HG03108 (cell line): ENCODE measurements around the gene ARSK.

Source experiments
- ATAC-seq: cut with Tn5 transposase; IDR thresholded peaks from one replicate; pipeline ENCODE4 v1.9.1; 2021; ENCODE audit warnings: moderate library complexity; ENCODE audit not compliant: unreplicated experiment

Gene ARSK

DNA sequence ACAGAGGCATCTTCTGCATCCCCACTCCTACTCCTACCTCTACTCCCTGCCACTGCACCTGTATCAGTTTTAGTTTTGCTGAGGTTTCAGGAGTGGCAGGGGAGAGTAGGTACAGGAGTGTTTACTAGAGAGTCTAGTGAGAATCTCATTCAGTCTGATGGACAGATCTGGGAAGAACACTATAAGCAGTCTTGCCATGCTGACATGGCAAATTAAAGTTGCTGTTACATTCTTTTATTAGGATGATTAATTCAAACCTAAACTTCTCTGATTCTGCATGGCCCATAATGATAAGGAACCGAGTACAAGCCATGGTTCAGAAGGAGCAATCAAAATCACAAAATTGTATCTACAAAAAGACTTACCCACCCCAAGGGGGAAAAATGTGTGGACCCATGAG is 7.4 kb downstream of the ARSK start:
- no peak for ATAC-seq

DNA sequence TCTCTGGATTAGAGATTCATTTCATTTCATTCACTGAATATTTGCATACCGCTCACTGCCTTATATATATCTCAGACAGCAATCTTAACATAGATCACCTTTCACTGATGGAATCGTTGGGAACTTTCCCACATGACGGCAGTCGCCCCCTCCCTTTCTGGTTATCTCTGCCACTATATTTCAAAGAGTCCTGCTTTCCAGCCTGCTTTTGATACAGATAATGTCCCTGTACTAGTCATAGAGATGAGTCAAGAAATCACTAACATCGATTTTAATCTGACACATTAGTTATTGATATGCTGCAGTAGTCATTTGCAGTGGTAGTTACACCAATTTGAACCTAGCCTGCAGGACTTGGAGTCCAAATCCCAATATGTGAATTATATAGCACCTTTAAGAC is 8.5 kb downstream of the ARSK start:
- ATAC-seq, result no peak

DNA sequence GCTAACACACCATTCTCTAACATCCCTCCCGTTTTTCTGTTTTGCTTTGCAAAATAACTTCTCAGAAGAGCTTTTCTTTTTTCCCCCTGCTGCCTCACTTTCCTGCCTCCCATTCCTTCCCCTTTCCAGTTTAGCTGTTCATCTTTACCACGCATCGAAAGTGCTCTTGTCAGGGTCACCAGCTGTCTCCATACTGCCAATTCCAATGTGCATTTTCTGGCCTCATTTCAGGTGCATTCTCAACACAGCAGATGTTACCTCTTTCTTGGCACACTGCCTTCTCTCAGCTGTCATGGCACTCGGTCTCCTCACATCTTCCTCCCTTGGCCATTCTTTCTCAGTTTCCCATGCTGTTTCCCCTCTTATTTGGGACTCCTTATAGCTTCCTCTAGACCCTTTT is 9.5 kb downstream of the ARSK start:
- ATAC-seq, result no peak

DNA sequence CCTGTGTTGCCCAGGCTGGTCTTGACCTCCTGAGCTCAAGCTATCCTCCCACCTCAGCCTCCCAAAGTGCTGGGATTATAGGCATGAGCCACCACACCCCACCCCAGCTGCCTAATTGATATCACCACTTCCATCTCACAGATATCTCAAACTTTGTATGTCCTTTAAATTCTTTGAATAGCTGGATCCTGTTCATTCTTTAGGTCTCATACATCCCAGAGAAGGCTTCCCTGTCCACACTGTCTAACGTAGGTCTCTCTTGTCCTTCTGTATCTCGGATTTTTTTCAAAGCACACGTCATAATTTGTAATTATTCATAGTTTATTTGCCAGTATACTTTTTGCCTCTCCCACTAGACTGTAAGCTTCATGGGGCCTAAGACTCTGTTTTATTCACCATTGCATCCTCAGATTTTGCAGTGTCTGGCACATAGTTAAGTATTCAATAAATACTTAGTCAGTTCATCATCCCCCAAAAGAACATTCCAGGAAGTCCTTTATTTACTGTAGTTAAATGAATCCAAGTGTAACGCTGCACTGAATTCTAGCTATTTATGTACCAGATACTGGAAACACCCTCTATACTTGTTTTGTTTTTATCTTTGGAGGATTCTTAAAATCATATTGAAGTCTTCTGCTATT is 10.5 kb downstream of the ARSK start:
- ATAC-seq, result no peak

DNA sequence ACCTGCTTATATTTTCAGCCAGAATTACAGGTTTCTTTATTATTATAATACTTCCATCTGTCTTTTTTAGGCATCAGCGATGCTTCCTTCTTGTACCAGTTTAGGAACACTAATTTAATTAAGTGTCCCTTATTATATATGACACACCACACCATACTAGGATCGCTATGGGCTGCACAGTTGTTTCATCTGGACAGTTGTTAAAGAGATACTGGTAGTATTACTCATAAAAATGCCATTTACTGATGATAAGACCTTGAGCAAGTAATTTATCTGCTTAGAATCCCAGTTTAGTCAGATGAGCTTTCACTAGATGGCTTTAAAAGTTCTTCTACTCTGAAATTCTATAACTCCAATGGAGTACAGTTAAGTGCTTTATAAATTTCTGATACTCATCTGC is 17.1 kb downstream of the ARSK start:
- no peak for ATAC-seq

DNA sequence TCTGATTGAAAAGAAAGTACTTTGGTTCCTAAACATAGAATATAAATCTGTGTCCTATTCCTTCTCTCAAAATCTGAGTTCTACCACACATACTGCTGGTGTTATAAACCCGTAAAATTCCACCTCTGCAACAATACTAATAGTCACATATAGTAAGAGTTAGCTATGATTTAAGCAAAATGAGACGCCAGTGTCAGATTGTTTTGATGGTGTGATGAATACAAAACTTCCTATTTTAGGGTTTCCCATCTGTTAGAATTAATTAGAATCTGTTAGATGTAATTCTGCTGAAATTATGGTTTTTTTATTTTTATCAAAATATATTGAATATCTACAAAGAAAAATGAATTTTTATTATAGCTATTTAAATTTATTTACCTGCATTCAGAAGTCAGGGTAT is 26.7 kb downstream of the ARSK start:
- ATAC-seq, result no peak

DNA sequence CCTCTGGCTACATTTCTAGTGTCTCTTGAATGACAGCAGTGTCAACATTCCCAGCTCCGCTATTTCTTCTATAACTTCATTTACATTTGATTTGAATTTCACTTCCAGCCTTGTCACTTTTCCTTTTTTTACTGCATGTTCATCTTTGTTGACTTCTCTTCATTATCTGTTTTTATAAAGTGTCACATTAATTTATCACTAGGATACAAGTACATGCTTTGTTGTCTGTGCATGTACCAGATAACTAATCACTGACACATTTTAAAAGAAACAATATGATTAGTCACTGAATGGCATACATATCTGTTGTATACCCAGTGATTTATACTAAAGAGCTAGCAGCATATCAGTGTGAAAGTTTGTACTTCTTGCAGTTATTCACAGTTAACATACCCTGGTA is 29.1 kb downstream of the ARSK start:
- ATAC-seq, result no peak

DNA sequence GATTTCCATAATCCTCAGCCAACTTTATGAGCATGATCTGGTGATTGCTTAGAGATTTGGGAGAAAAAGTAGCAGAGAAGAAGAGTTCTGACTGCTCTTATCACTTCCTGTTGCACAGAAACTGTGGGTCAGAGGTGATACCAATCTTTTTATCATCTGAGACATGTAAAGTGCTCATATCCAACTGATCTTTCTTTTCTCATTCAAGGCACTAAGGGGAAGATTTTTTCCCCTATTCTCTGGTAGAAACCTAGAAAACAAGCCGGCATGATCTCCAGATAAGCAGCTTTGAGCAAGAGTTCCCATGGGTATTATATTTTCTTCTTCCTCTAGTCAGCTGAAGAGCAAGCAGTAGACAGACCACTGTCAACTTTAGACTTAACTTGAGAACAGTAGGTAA is 36.0 kb downstream of the ARSK start:
- no peak for ATAC-seq

DNA sequence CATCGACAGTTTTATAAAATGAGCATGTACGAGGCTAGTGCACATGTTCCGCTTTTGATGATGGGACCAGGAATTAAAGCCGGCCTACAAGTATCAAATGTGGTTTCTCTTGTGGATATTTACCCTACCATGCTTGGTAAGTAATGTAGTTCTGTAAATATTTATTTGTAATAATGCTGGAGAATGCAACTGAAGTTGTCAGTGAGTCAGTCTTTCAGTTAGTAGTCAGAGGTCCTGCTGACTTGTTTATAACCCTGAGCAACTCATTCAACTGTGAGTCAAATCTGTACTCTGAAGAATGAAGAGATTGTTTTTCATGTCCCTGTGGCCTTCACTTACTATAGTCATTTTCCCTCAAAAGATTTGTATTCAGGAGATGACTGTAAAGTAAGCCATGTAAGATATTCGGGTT is 36.6 kb downstream of the ARSK start:
- peak; percentile 96 for ATAC-seq

DNA sequence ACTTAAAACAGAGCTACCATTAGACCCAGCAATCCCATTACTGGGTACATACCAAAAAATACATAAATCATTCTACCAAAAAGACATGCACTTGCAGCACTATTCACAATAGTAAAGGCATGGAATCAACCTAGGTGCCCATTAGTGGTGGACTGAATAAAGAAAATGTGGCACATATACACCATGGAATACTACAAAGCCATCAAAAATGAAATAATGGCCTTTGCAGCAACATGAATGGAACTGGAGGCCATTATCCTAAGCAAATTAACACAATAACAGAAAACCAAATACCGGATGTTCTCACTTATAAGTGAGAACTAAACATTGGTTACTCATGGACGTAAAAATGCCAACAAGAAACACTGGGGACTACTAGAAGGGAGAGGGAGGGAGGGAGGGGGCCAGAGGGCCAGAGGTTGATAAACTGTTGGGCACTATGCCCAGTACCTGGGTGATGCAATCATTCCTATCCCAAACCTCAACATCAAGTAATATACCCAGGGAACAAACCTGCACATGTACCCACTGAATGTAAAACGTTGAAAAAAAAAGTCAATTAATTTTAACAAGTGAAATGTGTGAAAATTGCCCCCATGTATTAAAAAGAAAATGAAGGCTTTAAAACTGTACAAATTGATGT is 40.5 kb downstream of the ARSK start:
- ATAC-seq, result no peak

DNA sequence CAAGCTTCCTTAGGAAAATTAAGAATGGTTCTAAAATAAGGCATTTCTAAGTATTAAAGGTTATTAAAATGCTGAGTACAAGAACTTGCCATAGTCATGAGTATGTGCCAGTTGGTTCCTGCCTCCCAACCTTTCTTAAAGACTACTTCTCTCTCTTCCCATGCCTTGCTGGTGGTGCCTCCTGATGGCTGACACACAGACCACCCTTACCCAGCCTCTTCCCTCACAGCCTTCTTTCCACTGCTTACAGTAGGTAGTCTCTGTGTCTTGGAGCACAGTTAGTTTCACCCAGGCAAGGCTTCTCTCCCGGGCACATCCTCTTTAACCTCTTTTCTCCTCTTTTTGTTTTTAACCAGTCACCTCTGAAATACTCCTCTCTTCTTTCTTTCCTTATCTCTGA is 44.4 kb downstream of the ARSK start:
- ATAC-seq, result no peak

DNA sequence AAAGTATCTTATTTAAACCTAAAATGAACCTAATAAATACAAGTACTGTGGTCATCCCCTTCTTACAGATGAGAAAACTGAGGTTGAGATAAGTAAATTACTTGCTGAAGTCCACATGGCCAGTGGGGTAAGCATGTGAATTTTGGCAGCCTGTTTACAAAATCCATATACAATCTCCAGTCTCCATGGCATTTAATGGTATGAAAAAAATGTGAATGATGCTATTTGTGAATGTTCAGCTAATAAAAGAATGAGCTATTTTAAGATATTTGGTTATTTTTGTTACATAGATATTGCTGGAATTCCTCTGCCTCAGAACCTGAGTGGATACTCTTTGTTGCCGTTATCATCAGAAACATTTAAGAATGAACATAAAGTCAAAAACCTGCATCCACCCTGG is 45.7 kb downstream of the ARSK start:
- no peak for ATAC-seq

DNA sequence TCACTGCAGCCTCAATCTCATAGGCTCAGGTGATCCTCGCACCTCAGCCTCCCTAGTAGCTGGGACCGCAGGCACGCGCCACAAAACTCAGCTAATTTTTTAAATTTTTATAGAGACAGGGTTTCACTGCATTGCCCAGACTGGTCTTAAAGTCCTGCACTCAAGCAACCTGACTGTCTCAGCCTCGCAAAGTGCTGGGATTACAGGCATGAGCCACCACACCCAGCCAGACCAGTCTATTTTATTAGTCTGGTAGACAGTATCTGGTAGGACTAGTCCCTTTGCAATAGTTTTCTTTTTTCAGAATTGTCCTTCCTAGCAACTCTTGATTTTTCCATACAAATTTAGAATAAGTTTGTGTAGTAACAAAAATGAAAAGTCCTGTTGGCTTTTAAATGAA is 50.9 kb downstream of the ARSK start:
- no peak for ATAC-seq

DNA sequence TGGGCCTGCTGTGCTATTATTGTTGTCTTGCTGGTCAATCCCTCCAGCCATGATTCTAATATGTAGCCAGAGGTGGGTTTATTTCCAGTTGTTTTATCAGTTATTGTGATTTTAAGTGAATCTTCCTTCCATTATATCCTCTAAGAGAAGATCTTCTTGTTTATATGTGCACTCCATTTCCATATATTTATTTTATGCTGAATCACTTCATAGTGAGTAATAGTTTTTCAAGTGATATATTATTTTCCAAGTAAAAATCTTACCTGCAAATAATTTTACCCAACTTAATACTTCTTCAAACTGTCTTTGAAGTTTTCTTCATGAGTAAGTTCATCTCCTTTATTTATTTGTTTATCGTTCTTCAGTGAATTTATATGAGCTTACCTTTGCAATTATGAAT is 51.5 kb downstream of the ARSK start:
- no peak for ATAC-seq

DNA sequence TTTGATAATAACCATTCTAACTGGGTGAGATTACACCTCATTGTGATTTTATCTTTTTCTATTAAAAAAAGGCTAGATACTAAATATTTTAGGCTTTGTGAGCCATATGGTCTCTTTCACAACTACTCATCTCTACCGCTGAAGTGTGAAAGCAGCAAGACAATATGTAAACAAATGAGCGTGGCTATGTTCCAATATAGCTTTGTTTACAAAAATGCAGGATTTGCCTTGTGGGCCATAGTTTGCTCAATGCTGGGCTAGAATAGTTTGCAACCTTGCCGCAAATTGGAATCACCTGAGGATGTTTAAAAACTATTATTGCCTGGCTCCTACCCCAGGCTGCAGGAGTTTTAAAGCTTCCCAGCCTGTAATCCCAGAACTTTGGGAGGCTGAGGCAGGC is 54.8 kb downstream of the ARSK start:
- ATAC-seq, result no peak

DNA sequence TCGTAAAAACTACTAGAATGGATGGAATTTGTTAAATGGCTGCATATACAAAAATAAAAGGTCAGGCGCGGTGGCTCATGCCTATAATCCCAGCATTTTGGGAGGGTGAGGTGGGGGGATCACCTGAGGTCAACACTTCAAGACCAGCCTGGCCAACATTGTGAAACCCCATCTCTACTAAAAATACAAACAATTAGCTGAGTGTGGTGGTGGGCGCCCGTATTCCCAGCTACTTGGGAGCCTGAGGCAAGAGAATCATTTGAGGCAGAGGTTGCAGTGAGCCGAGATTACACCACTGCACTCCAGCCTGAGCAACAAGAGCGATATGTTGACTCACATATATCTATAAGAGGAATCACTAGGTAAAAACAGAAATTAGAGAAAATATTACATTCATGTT is 55.6 kb downstream of the ARSK start:
- ATAC-seq, result no peak

DNA sequence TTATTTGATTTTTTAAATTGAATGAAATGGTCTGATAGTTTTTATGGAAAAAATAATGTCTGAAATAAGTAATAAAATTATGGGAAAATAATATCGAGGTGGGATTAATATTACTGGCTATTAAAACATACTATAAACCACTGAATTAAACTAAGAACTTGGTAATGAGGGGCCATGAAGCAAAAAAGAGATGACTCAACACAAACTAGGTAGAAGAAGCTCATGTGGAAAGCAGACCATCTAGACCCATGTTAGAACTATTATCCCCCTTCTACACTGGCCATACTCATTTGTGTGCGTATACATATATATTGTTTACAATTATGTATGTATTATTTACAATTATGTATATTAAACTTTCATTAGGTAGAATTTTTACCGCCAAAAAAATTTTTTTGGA is 56.5 kb downstream of the ARSK start:
- no peak for ATAC-seq

DNA sequence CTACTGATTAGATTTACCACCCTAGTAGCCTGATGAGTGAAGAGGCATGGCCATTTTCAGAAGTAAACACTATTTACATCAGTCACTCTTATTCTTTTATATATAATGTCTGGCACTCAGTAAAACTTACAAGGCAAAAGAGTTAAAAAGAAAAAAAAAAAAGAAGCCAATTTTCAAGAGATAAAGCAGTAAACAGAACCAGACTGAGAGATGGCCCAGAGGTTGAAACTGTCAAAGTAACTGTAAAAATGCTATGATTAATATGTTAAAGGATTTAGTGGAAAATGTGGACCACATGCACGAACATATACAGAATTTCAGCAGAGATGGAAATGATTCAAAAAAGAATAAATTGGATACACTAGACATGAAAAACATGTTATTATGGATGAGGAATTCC is 58.6 kb downstream of the ARSK start:
- no peak for ATAC-seq

DNA sequence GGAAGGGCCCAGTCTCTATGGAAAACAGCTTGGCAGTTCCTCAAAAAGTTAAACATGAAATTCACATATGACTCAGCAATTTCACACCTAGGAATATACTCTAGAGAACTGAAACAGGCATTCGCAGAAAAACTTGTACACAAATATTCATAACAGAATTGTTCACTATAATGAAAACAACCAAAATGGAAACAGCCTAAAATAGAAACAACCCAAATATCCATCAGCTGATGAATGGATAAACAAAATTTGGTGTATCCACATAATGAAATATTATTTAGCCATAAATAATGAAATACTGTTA is 60.2 kb downstream of the ARSK start:
- ATAC-seq, result peak; percentile 44

DNA sequence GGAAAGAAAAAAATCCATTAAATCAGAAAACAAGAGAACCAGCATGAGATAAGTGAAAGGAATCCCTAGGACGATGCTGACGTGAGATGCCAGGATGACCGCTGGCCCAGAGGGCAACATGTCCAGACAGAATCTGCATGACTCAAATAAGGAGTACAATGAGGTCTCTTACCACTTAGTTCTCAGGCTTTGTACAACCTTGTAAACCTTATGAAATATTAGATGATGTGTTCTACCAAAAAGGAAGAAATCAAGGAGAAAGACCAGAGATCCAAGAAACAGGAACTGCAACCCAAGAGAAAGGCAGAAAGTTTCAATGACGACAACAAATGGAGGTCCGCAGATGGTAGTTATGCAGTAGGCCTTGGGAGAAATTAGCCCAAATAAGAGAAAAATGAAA is 62.2 kb downstream of the ARSK start:
- ATAC-seq, result no peak

DNA sequence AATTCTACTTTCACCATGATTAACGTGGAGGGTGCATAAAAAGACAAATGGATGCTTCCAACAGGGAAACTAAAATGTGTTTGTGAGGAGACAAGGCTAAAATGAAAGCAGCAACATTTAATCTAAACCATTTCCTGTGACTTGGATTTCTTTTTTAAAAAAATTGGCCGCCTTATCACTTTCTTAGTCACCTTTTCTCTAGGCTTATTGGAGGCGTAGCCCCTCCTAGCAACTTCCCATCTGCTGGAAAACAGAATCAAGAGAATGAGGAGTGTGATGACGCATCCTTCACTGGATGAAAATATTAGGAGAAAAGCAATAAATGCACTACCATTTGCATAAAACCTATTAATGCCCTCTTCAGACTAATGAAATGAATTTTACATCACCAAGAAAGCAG is 64.2 kb downstream of the ARSK start:
- ATAC-seq, result no peak

DNA sequence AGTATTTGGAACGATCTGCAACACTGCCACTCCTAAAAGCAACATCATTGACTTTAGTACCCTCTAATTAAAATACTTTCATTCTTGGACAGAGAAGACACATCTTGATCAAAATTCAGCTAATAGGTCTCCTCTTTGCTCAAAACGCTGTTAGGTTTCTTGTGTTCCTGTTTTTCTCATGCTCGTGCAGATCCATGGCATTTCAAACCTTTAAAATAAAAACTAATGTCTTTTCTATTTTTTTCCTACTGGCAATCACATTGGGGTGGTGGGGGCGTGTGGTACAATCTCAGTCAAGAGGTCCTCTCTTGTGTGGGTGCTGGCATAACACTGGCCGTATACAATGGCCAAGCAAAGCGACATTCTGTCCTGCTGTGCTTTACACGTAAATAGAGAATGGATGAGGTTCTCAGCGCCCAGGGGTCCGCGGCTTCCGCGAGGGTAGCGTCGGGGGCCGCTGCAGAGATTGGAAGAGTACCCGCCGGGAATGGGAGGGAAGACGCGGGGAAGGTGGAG is 64.7 kb downstream of the ARSK start:
- ATAC-seq, result no peak
